GM21381 (cell line): ENCODE results near the gene LSM10.
A peak's percentile ranks its signal among the peaks of the same experiment; 100 is the strongest.

ENCODE experiments used
- ATAC-seq: cut with Tn5 transposase; IDR thresholded peaks from one replicate; pipeline ENCODE4 v1.9.1; 2021; ENCODE audit warnings: mild to moderate bottlenecking, moderate library complexity; ENCODE audit not compliant: unreplicated experiment

The LSM10 gene

DNA sequence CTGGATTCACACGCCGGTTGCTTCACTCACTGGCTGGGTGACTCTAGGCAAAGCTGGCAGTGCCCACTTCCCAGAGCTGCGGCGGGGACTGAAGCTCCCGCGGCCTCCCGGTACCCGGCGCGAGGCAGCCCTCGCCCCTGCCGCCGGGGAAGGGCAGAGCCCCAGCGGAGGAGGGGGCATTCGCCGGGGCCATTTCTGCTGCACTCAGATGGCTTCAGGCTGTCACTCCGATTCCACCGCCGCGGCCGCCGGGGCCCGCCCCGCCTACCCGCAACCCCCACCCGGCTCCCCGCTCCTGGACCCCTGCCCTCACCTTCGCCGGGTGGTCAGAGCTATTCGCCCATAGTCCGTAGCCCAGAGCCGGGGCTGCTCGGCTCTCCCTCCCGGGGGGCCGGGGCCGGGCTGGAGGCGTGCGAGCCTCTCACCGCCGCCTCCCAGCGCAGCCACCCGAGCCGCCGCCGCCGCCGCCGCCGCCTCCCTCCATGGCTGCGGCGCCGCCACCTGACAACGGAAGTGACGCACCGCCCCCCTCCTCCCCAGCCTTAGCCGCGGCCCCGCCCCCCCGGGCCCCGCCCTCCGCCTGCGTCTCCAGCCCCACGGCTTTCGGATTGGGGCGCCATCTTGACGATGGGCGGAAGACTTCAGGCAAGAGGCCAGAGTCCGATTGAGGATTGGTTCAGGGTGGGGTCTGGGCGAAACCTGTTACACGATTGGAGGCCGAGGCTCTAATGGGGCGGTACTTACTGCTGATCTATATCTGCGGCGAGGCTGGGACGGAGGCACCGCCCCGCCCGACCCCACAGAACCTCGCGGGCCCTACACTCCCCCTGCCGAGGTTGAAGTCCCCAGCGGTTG, 12.1 kb downstream of the LSM10 start, which contains the start of gene STK40:
Gene STK40 (minus strand): TSS at position 515 of the 855 bp plus-strand sequence. CDS start 24,592 bp downstream, outside the sequence.
- peak; percentile 84 for ATAC-seq

- no peak for ATAC-seq
Observed at GRCh38 chr1:36384542-36385409, 12.9 kb downstream of the LSM10 start.

DNA sequence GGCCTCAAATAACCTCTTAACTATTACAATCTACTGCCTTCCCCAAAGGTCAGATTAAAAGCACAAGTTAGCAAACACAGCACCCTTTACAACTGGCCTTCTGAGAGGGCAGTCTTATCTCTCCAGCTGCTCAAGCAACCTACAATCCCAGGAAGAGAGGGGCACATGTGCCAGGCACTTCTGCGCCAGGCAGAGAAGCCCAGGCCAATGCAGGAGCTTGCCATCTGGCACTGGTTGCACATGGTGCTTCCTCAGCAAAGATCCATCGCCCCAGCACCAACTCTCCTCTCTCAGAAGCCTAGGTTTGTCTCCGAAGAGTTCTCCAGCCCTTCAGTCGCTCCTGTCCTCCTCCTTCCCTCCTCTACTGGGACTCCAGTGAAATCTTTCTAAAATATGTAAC, 14.5 kb downstream of the LSM10 start:
- no peak for ATAC-seq

GRCh38 chr1:36382669-36383068, 15.0 kb downstream of the LSM10 start:
- ATAC-seq: no peak

DNA sequence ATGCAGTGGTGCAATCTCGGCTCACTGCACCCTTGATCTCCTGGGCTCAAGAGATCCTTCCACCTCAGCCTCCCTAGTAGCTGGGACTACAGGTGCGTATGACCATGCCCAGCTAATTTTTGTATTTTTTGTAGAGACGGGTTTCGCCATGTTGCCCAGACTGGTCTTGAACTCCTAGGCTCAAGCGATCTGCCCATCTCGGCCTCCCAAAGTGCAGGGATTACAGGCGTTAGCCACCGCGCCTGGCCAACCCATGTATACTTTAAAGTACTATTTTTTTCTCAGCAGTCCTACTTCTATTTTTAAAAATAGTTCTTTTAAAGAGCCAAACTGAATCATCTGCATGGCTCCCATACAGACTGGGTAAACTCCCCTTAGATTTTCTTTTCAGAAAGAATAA, 15.5 kb downstream of the LSM10 start:
- no peak for ATAC-seq

GRCh38 chr1:36381405-36381804, 16.3 kb downstream of the LSM10 start:
- ATAC-seq: no peak

- no peak for ATAC-seq
Observed at GRCh38 chr1:36380782-36381181, 16.9 kb downstream of the LSM10 start.

- no peak for ATAC-seq
Observed at GRCh38 chr1:36380143-36380619, 17.5 kb downstream of the LSM10 start.

GRCh38 chr1:36377791-36378492, 19.8 kb downstream of the LSM10 start:
- ATAC-seq: no peak

DNA sequence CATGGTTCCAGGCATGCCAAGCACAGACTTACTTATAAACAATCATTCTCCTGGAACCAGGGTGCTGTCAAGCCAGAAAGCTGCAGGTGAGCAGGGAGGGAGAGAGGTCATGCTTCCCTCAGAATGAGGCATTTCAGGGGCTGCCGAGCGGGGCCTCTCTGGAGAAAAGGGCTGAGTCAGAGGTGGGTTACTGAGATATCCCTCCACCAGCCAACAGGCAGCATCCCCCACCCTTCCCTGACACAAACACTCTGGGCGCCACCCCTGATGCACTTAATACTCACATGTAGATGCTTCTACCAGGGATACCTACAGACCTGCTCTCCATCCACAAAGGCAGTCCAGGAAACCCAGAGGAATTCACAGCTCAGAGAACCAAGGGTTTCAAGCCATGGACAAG, 25.1 kb downstream of the LSM10 start:
- no peak for ATAC-seq

DNA sequence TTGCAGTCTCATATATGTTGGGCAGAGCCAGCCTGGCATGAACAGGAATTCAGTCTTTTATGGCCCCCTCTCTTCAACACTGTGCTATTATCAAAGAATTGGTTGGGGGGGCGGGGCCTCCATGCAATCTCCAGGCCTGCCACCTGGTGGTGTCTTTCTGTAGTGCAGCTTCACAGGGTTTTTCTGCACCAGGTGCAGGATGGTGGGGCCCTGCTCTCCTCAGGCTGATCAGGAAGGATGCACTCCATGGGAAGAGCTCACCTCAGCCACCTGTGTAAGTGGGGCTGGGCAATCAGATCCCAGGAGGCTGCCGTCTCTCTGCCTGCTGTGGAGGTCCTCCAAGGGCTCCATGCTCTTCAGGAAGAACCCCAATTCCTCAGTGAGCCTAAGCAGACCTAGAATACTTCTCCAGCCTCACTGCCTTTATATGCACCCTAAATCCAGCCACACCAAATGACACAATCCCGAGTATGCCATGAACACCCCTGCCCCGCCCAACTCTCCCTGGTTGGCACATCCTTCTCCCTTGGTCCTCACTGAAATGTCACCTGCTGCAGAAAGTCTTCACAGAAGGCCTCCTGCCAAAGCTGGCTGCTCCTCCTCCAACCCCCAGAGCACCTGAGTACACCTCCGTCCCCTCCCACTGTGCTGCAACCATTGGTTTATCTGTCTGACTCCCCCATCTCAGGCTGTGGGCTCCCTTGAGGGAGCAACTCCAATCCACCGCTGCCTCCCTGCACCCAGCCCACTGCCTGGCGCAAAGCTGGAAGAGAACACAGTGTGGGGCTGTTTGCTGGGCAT, 28.4 kb downstream of the LSM10 start:
- ATAC-seq: no peak

DNA sequence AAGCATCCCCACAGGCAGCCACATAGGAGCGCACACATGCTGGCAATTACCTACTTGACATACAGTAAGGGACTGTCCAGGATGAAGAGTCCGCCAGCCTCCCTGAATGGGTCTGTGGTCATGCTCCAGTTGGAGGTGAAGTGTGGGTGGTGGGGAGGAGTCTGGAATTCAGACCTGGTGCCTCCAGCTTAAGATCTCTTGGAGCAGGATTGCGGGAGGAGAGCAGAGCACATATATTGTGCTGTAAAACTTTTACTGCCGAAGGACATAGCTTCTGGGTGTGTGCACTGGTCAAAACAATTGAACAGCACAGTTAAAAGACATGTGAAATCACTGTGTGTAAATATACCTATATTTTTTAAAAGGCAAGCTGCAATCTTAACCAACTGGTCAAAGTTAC, 29.9 kb downstream of the LSM10 start:
- no peak for ATAC-seq

DNA sequence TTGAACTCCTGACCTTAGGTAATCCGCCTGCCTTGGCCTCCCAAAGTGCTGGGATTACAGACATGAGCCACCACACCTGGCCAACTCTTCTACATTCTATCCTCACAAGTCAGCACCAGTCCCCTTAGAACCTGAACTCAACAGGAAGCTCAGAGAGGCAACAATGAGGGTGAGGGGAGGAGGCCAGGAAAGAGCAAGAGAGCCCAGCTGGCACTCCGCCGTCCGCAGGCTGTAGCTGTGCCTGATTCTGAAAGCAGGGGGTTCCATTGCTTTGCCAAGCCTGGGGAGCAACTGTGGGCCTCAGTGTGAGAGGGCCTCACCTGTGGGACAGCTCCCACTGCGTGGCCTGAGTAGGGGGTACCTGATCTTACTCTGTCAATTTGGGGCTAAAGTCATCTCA, 30.6 kb downstream of the LSM10 start:
- ATAC-seq: no peak

DNA sequence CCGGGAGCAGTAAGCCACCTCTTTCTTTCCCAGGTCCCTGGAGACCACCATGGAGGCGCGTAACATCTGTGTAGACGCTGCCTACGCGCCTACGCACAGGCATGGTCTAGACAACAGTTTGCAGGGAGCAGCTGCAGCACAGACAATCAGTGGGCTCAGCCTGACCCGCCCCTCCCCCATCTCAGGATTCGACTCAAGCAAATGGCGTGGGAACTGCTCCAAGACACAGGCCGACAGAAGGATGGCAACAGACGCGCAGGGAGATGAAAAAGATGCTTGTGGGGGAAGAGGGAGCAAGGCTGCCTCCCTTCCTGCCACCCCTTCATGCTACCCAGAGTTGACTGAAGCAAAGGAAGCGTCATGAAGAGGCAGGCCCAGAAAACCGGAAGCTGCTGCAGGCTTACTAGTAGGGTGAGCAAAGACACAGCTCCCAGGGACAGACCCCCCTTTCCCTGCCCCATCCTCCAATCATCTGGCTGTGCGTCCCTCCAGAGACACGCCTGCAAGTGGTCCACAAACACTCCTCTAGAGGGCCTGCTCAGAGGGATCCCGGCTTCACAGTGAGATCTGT, 31.5 kb downstream of the LSM10 start:
- no peak for ATAC-seq

- ATAC-seq: no peak
Observed at GRCh38 chr1:36365381-36365780, 32.3 kb downstream of the LSM10 start.

GRCh38 chr1:36359911-36360550, 37.7 kb downstream of the LSM10 start:
- no peak for ATAC-seq

DNA sequence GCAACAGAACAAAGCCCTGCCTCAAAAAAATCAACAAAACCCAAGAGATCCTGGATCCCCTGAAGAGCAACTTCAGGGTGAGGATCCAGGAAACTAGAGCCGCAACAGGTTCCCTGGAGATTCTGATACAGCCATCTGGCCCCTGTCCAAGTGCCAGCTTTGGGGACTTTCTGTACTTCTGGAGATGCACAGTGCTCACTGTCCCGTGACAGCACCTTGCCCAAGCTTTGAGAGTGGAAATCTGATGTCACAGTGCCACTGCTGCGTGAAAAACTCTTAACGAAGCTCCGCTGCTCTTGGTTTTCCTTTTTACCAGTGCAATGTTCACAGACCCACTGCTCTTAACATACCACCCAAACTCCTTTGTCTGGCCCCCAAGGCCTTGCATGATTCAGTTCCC, 38.3 kb downstream of the LSM10 start:
- no peak for ATAC-seq

GRCh38 chr1:36358514-36359084, 39.1 kb downstream of the LSM10 start:
- no peak for ATAC-seq

- ATAC-seq: no peak
Observed at GRCh38 chr1:36355811-36356210, 41.9 kb downstream of the LSM10 start.
